Right lobe of liver (tissue), 6 donors: Measurements from ENCODE around the gene ASPDH. TPM values are rescaled to one million over a fixed set of nuclear protein-coding genes. Genes with fewer than 3 reads are reported as not detected.

Experiments
- ATAC-seq, 4 donors: fragments of 200-7000 bp; cut with Tn5 transposase; one replicate each; pipeline ENCODE4 v1.9.1; 2020; ENCODE audit warnings: mild to moderate bottlenecking in 4 of 4, moderate library complexity in 4 of 4
- DNase-seq, 3 donors: peaks; one replicate each; pipeline ENCODE4 v3.0.0-alpha.2; 2020
- H3K27ac ChIP-seq, 3 donors: fragments of 200-600 bp; one replicate each; pipeline ENCODE4 v1.8.0; 2022
- H3K27me3 ChIP-seq, 2 donors: fragments of 200-600 bp; one replicate each; pipeline ENCODE4 v1.8.0; 2022
- H3K36me3 ChIP-seq, 4 donors: fragments of 200-600 bp; sonication (generic) in 1 of 4; one replicate each; pipeline versions ENCODE4 v1.5.1 to v1.8.0; 2017 to 2022; ENCODE audit warnings: control low read depth in 1 of 4
- H3K4me1 ChIP-seq, 4 donors: fragments of 200-600 bp; sonication (generic) in 1 of 4; one replicate each; pipeline versions ENCODE4 v1.5.1 to v1.8.0; 2017 to 2022; ENCODE audit warnings: control low read depth in 1 of 4
- H3K4me3 ChIP-seq, 3 donors: fragments of 200-600 bp; one replicate each; pipeline ENCODE4 v1.8.0; 2022
- H3K9me3 ChIP-seq, 4 donors: fragments of 200-600 bp; sonication (generic) in 1 of 4; one replicate each; pipeline versions ENCODE4 v1.5.1 to v1.8.0; 2017 to 2022; ENCODE audit warnings: control low read depth in 1 of 4
- CTCF ChIP-seq, 4 donors: fragments of 200-600 bp in 3 of 4; fragments of 450-650 bp in 1 of 4; IDR thresholded peaks; one replicate each; pipeline versions ENCODE4 v1.5.1 to v1.8.0; 2016 to 2022; ENCODE audit warnings: antibody characterized with exemption in 4 of 4, mild to moderate bottlenecking in 2 of 4
- POLR2A ChIP-seq: fragments of 450-650 bp; IDR thresholded peaks from one replicate; pipeline ENCODE4 v1.6.1; 2017; ENCODE audit warnings: antibody characterized with exemption, mild to moderate bottlenecking
- WGBS: methylation state at CpG from one replicate; pipeline ENCODE4 v1.1.6; 2018; ENCODE audit warnings: low coverage, low lambda C conversion rate; ENCODE audit not compliant: insufficient coverage; ENCODE audit errors: missing lambda C conversion rate; 5-methylcytosine and 5-hydroxymethylcytosine counted together
- intact Hi-C, 2 donors: fragments of 100-400 bp; cut with DNase I; formaldehyde crosslinking; loops; one replicate each; pipeline versions ENCODE4 v1.11.2 to v1.14.1; 2022
- total RNA-seq, 6 experiments: library from RNA; depleted of rRNA in 2 of 6; stranded (reverse); fragments of >200 nt in 2 of 6; fragmentation: NEBNext Ultra II Directional in 3 of 6; extraction: Animal tissue kit (Norgen Biotek cat#: 25700) in 3 of 6; gene quantifications; one replicate each; pipeline versions ENCODE4 v1.1.0 to v1.2.4, GENCODE V29; 2016 to 2023
- donor health status: DM: no; HTN: yes; CAD: no.
- donor health status: DM: no; HTN: no; CAD: no.
- donor health status: DM: no; HTN: no; CAD: no.
- donor health status: DM: no; HTN: yes; CAD: no.
- donor health status: DM: no; HTN: yes; CAD: no.

ASPDH gene
- total RNA-seq, 6 experiments from 2014 or later = 22.1 to 67.8 (median 44.8) TPM

- 27% methylated on average over 5 of the region's 17 CpGs for WGBS
- H3K27me3 ChIP-seq = no peaks in the 10 kb centered on the region
- no peaks in the 10 kb centered on the region for H3K36me3 ChIP-seq
- intact Hi-C loops = no loop called here
- no peaks in the 10 kb centered on the region for H3K9me3 ChIP-seq
- H3K27ac ChIP-seq = no peak overlapping the region
- DNase-seq (no peak), ATAC-seq (no peak)
- H3K4me3 ChIP-seq = no peak overlapping the region
- TF ChIP-seq CTCF (IDR thresholded peaks at IDR 0.05) (no peak), POLR2A (no peak)
- H3K4me1 ChIP-seq = no peaks in the 10 kb centered on the region
These were observed 36.3 kb upstream of the ASPDH start for GRCh38 chr19:50549927-50550593.

GRCh38 chr19:50549059-50549926 is 35.6 kb upstream of the ASPDH start:
- Histone ChIP-seq H3K36me3 (no peaks in the 10 kb centered on the region), H3K4me1 (no peaks in the 10 kb centered on the region), H3K4me3 (no peak overlapping the region), H3K27me3 (no peaks in the 10 kb centered on the region), H3K27ac (no peak overlapping the region), H3K9me3 (no peaks in the 10 kb centered on the region)
- DNase-seq = no peak
- WGBS = 35% methylated on average over 11 of the region's 22 CpGs
- no peak for TF ChIP-seq CTCF (IDR thresholded peaks at IDR 0.05)
- TF ChIP-seq POLR2A = no peak
- intact Hi-C loops = no loop called here
- no peak for ATAC-seq

GRCh38 chr19:50548191-50549058 is 34.7 kb upstream of the ASPDH start:
- ATAC-seq (peak in 1 of 4 donors; percentile 9), DNase-seq (no peak)
- H3K4me3 ChIP-seq = no peak overlapping the region
- intact Hi-C loops = no loop called here
- TF ChIP-seq POLR2A = no peak
- TF ChIP-seq CTCF (IDR thresholded peaks at IDR 0.05) = no peak
- no peaks in the 10 kb centered on the region for H3K4me1 ChIP-seq
- H3K36me3 ChIP-seq = no peaks in the 10 kb centered on the region
- WGBS = no CpG with 5 or more reads among the region's 45 CpGs
- no peaks in the 10 kb centered on the region for H3K9me3 ChIP-seq
- H3K27ac ChIP-seq = no peak overlapping the region
- no peaks in the 10 kb centered on the region for H3K27me3 ChIP-seq

- DNase-seq (no peak), ATAC-seq (no peak)
- Histone ChIP-seq H3K4me3 (no peak overlapping the region), H3K9me3 (no peaks in the 10 kb centered on the region), H3K27ac (no peak overlapping the region), H3K27me3 (no peaks in the 10 kb centered on the region), H3K36me3 (no peaks in the 10 kb centered on the region), H3K4me1 (no peaks in the 10 kb centered on the region)
- intact Hi-C loops = no loop called here
- TF ChIP-seq POLR2A (no peak), CTCF (IDR thresholded peaks at IDR 0.05) (no peak)
- WGBS = 48% methylated on average over 8 of the region's 18 CpGs
These were observed 33.9 kb upstream of the ASPDH start for GRCh38 chr19:50547385-50548190.
